WTC11 (cell line): ENCODE measurements around the gene MEGF8. TPM values are rescaled to one million over a fixed set of nuclear protein-coding genes. Genes with fewer than 3 reads are reported as not detected.
A peak's percentile ranks its signal among the peaks of the same experiment; 100 is the strongest.

Experiments
- ATAC-seq: fragments of 200-7000 bp; cut with Tn5 transposase; 2 replicates; pipeline ENCODE4 v1.10.0; 2021; ENCODE audit warnings: mild to moderate bottlenecking, moderate library complexity
- CTCF ChIA-PET: fragments of 300-600 bp; sonication (Branson Sonifier 250); formaldehyde crosslinking; loops from one replicate; lab custom pipeline; 2021; ENCODE audit warnings: antibody characterized with exemption; lab: Charles Lee
- POLR2A ChIA-PET: fragments of 350-600 bp; sonication (Branson Sonifier 250); formaldehyde crosslinking; loops from one replicate; lab custom pipeline; 2021; ENCODE audit warnings: antibody characterized with exemption; lab: Charles Lee
- DNase-seq: peaks from one replicate; pipeline ENCODE4 v3.0.0; 2021; ENCODE audit warnings: low spot score
- H3K27ac Mint-ChIP-seq: 2 replicates; pipeline ENCODE4 v1.8.0; 2021; ENCODE audit warnings: mixed read lengths
- H3K27me3 Mint-ChIP-seq: 2 replicates; pipeline ENCODE4 v1.8.0; 2021; ENCODE audit warnings: low read depth, mild to moderate bottlenecking, moderate library complexity, mixed read lengths
- H3K36me3 Mint-ChIP-seq: 2 replicates; pipeline ENCODE4 v1.8.0; 2021; ENCODE audit warnings: mixed read lengths
- H3K4me1 Mint-ChIP-seq: 2 replicates; pipeline ENCODE4 v1.8.0; 2022; ENCODE audit warnings: mixed read lengths
- H3K4me3 Mint-ChIP-seq: 2 replicates; pipeline ENCODE4 v1.8.0; 2021; ENCODE audit warnings: mild to moderate bottlenecking, moderate library complexity, mixed read lengths
- H3K9me3 Mint-ChIP-seq: 2 replicates; pipeline ENCODE4 v1.8.0; 2021; ENCODE audit warnings: mixed read lengths
- CTCF ChIP-seq: fragments of 200-600 bp; IDR thresholded peaks from 2 replicates; pipeline ENCODE4 v1.8.0; 2022; ENCODE audit warnings: antibody characterized with exemption
- E2F1 ChIP-seq: sonication (generic); formaldehyde crosslinking; IDR thresholded peaks from 2 replicates; pipeline ENCODE4 v1.8.0; 2022; ENCODE audit warnings: mild to moderate bottlenecking, missing genetic modification reagents
- ERG ChIP-seq: fragments of 250-450 bp; sonication (Bioruptor Pico); IDR thresholded peaks from 2 replicates; pipeline ENCODE4 v1.8.0; 2021; ENCODE audit warnings: mild to moderate bottlenecking
- ESRRA ChIP-seq: sonication (generic); formaldehyde crosslinking; IDR thresholded peaks from 2 replicates; pipeline ENCODE4 v1.8.1; 2022; ENCODE audit warnings: mild to moderate bottlenecking, missing genetic modification reagents, borderline replicate concordance
- FOXK1 ChIP-seq: sonication (generic); formaldehyde crosslinking; IDR thresholded peaks from 2 replicates; pipeline ENCODE4 v1.8.0; 2022; ENCODE audit warnings: mild to moderate bottlenecking, moderate library complexity, missing genetic modification reagents
- FOXP1 ChIP-seq: sonication (generic); formaldehyde crosslinking; IDR thresholded peaks from 2 replicates; pipeline ENCODE4 v1.8.0; 2022; ENCODE audit warnings: missing genetic modification reagents, mild to moderate bottlenecking, moderate library complexity, borderline replicate concordance
- GRHL2 ChIP-seq: fragments of 250-450 bp; sonication (Bioruptor Pico); IDR thresholded peaks from 2 replicates; pipeline ENCODE4 v1.8.0; 2022; ENCODE audit warnings: mild to moderate bottlenecking, moderate library complexity; ENCODE audit not compliant: insufficient replicate concordance, severe bottlenecking
- IRF2 ChIP-seq: sonication (generic); formaldehyde crosslinking; IDR thresholded peaks from 2 replicates; pipeline ENCODE4 v1.8.0; 2022; ENCODE audit warnings: low read depth, missing genetic modification reagents, borderline replicate concordance
- MAX ChIP-seq: sonication (generic); formaldehyde crosslinking; IDR thresholded peaks from 2 replicates; pipeline ENCODE4 v1.8.0; 2022; ENCODE audit warnings: mild to moderate bottlenecking, missing genetic modification reagents
- NR2C2 ChIP-seq: sonication (generic); formaldehyde crosslinking; IDR thresholded peaks from 2 replicates; pipeline ENCODE4 v1.8.0; 2022; ENCODE audit warnings: mild to moderate bottlenecking, missing genetic modification reagents
- NR3C1 ChIP-seq: sonication (generic); formaldehyde crosslinking; conservative IDR thresholded peaks from 2 replicates; pipeline ENCODE4 v1.8.1; 2023; ENCODE audit warnings: low read depth, mild to moderate bottlenecking, missing genetic modification reagents
- RELA ChIP-seq: sonication (generic); formaldehyde crosslinking; IDR thresholded peaks from 2 replicates; pipeline ENCODE4 v1.8.1; 2022; ENCODE audit warnings: missing genetic modification reagents, mild to moderate bottlenecking, borderline replicate concordance
- RORB ChIP-seq: fragments of 250-450 bp; sonication (Bioruptor Pico); IDR thresholded peaks from 2 replicates; pipeline ENCODE4 v1.9.0; 2021; ENCODE audit warnings: mild to moderate bottlenecking
- SP1 ChIP-seq: sonication (generic); formaldehyde crosslinking; conservative IDR thresholded peaks from 2 replicates; pipeline ENCODE4 v1.8.1; 2022; ENCODE audit warnings: missing genetic modification reagents
- STAT6 ChIP-seq: sonication (generic); formaldehyde crosslinking; conservative IDR thresholded peaks from 2 replicates; pipeline ENCODE4 v1.8.1; 2023; ENCODE audit warnings: mild to moderate bottlenecking, low read depth, missing genetic modification reagents, moderate library complexity
- TP53 ChIP-seq: sonication (generic); formaldehyde crosslinking; IDR thresholded peaks from 2 replicates; pipeline ENCODE4 v1.8.1; 2023; ENCODE audit warnings: mild to moderate bottlenecking, missing genetic modification reagents
- USF1 ChIP-seq: sonication (generic); formaldehyde crosslinking; IDR thresholded peaks from 2 replicates; pipeline ENCODE4 v1.8.0; 2022; ENCODE audit warnings: mild to moderate bottlenecking, missing genetic modification reagents
- USF2 ChIP-seq: sonication (generic); formaldehyde crosslinking; IDR thresholded peaks from 2 replicates; pipeline ENCODE4 v1.8.1; 2023; ENCODE audit warnings: mild to moderate bottlenecking, missing genetic modification reagents, moderate library complexity
- ZBTB21 ChIP-seq: sonication (generic); formaldehyde crosslinking; IDR thresholded peaks from 2 replicates; pipeline ENCODE4 v1.8.1; 2023; ENCODE audit warnings: mild to moderate bottlenecking, missing genetic modification reagents, borderline replicate concordance
- ZMAT4 ChIP-seq: fragments of 250-450 bp; sonication (Bioruptor Pico); IDR thresholded peaks from 2 replicates; pipeline ENCODE4 v1.9.0; 2021; ENCODE audit warnings: mild to moderate bottlenecking
- ZNF317 ChIP-seq: sonication (generic); formaldehyde crosslinking; IDR thresholded peaks from 2 replicates; pipeline ENCODE4 v1.8.1; 2023; ENCODE audit warnings: low read depth, mild to moderate bottlenecking, moderate library complexity, missing genetic modification reagents, borderline replicate concordance
- total RNA-seq: library from RNA; stranded (reverse); gene quantifications from 3 replicates; pipeline ENCODE4 v1.2.3, GENCODE V29; 2021

The MEGF8 gene
- total RNA-seq, 1 experiment from 2014 or later: 42.1 TPM

GRCh38 chr19:42285541-42285941 is 39.9 kb upstream of the MEGF8 start (continued):
- TF ChIP-seq ESRRA (CRISPR knock-in tag) (no peak), USF1 (CRISPR knock-in tag) (no peak), ERG (CRISPR knock-in tag) (no peak), GRHL2 (CRISPR knock-in tag) (no peak), CTCF (no peak), TP53 (CRISPR knock-in tag) (no peak), NR3C1 (no peak), IRF2 (CRISPR knock-in tag) (no peak), ZMAT4 (CRISPR knock-in tag) (no peak), SP1 (CRISPR knock-in tag) (no peak)

- POLR2A ChIA-PET: no interaction called here
- CTCF ChIA-PET: no interaction called here
Measured at GRCh38 chr19:42285988-42286348, 39.5 kb upstream of the MEGF8 start.

More at GRCh38 chr19:42285988-42286348, 39.5 kb upstream of the MEGF8 start:
- Mint-ChIP-seq H3K36me3 (peaks cover 8% of the 10 kb centered on the region; the same call in 1 of the 2 replicates), H3K27ac (peak overlapping the region; percentile 60), H3K9me3 (no peaks in the 10 kb centered on the region), H3K4me1 (peaks cover 26% of the 10 kb centered on the region), H3K27me3 (no peaks in the 10 kb centered on the region), H3K4me3 (peak overlapping the region; percentile 89; the same call in 1 of the 2 replicates)
- no peak for ATAC-seq
- no peak for TF ChIP-seq E2F1 (CRISPR knock-in tag)
- TF ChIP-seq ESRRA (CRISPR knock-in tag): no peak
- TF ChIP-seq FOXP1: no peak
- no peak for TF ChIP-seq RELA
- TF ChIP-seq USF2 (CRISPR knock-in tag): no peak
- TF ChIP-seq RORB (CRISPR knock-in tag): no peak
- no peak for TF ChIP-seq USF1 (CRISPR knock-in tag)
- no peak for TF ChIP-seq FOXK1 (CRISPR knock-in tag)
- no peak for TF ChIP-seq NR2C2 (CRISPR knock-in tag)
- TF ChIP-seq ZNF317: no peak
- no peak for TF ChIP-seq MAX (CRISPR knock-in tag)
- no peak for TF ChIP-seq STAT6 (CRISPR knock-in tag)
- TF ChIP-seq ZBTB21 (CRISPR knock-in tag): no peak
- no peak for DNase-seq
